NCI-H774 (cell line): ENCODE data around the gene SOCS3.

Experiments
- DNase-seq: peaks from one replicate; lab custom pipeline; 2025; lab: John Stamatoyannopoulos, UW

Gene SOCS3

DNA sequence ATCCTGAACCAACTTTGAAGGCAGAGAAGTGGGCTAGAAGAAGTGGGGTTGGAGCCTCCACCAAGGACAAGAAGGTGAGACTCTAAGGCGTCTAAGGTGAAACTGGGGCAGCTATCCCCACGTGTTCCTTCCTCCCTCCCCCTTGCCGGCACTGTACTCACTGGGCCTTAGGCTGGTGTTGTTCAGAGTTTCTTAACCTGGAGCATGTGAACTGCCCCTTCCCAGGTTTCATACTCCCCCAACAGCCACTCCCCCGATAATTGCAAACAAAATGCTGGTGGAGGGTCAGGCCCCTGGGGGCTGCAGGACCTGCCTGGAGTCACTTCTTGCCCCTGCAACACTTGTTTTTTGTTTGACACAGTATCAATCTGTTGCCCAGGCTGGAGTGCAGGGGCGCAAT, 7.3 kb upstream of the SOCS3 start:
- no peak for DNase-seq

DNA sequence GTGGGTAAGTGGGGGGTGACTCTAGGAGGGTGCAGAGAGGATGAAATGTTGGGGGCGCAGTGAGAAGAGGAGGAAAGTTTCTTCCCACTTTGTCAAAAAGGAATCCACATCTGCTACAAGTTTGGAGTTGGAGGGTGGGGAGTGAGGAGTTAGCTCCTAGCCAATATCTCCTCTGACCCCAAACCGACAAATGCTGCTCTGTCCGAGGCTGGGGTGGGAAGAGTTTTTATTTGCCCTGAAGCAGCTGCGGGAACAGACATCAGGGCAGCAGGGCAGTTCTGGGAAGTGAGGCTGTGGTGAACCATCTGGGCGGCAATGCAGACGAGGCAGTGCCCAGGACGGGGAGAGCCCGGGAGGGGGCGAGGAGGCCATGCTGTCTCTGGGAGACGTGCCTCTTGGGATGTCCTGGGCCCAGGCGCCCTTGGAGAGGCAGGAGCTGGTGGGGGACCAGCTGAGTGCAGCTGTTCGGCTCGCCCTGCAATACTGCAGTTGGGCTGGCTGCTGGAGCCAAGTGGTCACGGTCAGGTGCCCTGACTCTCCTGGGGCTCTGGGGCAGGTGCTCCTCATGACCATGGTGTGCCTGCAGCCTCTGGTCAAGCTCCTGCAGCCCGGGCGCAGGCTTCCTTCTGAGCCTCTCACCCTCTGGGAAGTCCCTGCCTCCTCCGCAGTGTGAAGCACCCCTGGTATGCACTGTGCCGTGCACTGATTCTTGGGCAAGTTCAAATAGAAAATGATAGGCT, 6.4 kb upstream of the SOCS3 start:
- no peak for DNase-seq

DNA sequence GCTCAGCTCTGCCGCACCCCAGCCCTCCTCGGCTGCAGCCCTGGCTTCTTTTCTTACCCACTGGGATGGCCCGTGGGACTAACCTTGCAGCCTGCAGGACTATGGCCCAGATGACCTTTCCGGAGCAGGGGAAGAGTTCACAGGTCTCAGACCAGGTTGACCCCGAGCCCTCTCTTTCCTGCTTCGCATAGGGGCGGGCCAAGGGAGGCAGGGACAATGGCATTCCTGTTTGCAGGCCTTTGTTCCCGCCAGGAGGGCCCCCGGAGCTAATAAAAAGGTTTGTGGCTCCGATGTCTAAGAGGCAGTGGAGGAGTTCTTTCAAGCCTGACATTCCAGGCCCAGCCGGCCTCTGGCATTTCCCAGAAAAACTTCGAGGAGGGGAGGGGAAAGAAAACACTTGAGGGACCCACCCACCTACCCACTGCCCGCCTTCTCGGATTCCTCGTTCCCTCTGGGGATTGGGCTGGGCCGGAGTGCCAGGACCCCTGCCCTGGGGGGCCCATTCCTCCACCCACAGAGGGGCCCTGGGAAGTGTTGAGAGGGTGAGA, 5.8 kb upstream of the SOCS3 start:
- no peak for DNase-seq

DNA sequence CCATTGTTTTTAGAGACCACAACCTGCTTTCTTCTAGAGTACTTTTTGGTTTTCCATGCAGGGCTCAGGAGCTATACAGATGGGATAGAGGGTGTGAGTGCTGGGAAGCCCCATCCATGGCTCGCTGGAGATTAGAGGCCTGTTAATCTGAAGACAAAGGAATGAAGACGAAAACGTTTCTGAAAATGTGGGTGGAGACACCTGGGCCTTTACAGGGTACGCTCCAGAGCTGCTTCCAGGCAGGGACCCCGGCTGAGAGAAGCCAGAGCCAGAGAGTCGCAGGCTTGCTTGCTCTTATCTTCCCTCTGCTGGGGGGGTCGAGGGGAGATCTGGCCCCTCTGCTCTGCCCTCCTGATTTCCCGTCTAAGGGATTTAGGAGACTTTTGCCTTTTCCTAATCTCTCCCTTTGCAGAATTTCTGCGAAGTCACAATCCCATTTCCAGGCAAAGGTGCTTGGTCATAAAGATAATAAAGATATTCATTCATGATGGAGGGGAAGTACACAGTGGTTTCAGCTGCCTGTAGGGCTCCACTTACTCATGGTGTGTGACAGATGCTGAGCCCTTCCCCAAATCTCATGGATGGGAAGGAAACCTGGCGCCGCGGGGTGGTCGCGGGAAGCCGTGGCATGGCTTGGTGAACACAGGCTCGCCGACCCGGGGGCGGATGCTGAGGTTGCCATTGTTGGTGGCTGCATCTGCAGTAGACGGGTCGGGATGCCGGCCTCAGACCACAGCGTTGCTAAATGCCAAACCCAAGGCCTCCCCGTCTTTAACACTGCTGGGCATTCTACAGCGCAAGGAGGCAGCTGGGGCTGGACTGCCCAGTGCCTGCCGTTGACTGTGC, 4.8 kb upstream of the SOCS3 start:
- no peak for DNase-seq

DNA sequence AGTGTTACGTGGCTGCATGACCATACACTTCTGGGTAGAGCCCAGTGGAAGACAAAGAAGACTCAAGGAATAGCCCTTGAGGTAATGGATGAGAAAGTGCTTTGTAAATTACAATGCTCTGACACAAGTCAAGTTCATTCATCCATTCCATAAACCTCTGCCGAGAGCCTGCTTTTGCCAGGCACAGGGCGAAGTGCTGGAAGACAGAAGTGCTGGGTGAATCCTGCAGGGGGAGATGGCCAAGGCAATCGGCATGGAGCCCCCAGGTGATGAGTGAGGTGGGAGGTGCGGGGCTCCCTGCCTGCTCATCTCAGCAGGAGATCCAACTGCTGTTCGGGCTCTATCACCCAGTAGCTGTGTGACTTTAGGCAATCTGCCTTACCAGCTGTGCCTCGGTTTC, 2.8 kb upstream of the SOCS3 start:
- DNase-seq: no peak

DNA sequence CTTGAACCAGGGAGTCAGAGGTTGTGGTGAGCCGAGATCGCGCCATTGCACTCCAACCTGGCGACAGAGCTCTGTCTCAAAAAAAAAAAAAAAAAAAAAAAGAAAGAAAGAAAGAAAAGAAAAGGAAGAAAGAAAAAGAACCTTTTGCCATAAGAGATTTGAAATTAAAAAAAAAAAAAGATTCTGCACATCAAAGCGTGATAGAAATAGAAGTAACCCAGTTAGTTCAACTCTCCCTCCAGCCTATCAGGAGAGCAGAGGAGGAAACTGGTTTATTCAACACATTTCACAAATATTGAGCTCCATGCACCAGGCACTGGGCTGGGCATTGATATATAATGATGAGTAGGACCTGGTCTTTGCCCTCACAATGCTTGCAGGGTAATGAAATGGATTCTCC, 2.4 kb upstream of the SOCS3 start:
- DNase-seq: no peak

DNA sequence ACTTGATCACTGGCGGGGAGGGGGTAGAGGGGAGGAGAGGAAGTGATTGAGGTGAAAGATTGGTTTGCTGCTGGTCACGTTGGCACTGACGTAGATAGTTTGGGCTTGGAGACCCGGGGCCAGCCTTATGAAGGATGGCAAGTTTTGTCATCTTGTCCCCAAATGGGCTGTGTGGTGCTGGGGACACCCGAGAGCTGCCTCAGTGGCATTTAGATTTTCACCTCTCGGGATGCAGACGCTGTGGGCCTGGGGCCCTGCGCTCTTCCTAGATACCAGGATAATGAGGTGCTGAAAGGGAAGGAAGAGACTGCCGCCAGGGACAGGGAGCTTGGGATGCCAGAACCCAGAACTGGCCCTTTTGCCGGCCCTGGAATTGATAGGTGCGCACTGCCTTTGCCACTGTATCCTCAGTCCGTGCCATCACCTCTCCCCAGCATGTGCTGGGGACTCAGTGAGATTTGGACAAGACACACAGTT, 1.4 kb upstream of the SOCS3 start:
- no peak for DNase-seq

DNA sequence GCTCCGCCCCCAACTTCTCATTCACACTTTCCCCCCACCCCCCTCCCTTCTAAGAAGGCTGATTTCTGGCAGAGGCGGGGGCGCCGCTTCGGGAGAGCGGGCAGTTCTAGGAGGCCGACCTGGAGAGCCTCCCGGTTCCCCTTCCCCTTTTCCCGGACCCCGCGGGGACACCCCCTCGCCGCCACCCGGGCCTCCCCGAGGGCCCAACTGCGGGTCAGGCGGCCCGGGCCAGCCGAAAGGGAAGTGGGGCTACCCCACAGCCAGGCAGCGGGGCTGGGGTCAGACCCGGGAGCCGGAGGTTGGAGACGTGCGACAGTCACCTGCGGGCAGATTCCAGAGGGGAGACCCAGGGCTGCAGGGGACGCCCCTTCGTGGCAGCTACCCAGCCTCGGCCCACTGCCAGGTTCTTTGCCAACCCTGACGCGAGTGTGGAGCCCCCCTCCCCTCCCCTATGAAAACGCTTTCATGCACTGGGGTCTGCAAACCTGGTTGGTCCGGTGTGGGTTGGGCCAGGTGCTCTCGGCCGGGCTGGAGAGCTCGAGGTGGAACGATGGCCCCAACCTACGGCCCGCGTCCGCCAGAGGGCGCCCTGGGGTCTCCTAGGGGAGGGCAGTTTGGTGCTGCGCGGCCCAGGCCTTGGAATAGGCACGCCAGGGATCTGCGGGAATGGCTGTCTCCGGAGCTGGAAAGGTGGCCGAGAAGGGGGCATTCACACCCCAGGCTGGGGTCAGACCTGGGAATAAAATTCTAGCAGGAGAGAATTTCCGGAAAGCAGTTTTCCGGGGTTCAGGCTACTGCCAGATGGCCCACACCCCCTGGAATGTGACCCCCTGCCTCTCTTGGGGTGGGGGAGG, 721 bp upstream of the SOCS3 start:
- peak; percentile 93 for DNase-seq

DNA sequence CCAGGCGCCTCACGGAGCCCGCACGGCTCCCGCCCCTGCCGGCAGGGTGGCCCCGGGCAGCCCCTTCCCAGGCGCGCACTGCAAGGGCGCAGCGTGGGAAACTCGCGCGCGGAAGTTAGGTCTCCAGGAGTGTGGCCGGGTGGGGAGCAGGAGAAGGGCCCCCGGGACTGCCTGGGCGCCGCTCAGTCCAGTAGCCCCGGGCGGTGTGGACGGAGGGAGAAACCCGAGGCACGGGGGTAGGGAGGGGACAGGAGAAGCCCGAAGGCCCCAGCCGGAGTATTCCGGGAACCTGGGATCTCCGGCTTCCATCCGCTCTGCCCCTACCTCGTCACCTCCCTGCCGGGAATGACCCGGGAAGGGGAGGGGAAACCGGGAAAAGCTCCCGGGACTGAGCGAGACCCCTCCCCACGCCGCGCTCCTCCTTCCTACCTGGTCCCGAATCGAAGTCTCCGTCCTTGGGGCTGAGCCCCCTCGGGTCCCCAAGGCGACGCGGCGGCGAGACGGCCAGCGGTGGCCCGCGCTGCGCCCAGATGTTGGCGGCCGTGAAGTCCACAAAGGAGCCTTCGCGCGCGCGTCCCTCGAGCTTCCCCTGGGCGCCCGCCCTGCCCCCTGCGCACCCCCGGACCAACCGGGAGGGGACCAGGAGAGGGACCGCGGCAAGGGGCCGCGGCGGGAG, 418 bp downstream of the SOCS3 start:
- DNase-seq: no peak

DNA sequence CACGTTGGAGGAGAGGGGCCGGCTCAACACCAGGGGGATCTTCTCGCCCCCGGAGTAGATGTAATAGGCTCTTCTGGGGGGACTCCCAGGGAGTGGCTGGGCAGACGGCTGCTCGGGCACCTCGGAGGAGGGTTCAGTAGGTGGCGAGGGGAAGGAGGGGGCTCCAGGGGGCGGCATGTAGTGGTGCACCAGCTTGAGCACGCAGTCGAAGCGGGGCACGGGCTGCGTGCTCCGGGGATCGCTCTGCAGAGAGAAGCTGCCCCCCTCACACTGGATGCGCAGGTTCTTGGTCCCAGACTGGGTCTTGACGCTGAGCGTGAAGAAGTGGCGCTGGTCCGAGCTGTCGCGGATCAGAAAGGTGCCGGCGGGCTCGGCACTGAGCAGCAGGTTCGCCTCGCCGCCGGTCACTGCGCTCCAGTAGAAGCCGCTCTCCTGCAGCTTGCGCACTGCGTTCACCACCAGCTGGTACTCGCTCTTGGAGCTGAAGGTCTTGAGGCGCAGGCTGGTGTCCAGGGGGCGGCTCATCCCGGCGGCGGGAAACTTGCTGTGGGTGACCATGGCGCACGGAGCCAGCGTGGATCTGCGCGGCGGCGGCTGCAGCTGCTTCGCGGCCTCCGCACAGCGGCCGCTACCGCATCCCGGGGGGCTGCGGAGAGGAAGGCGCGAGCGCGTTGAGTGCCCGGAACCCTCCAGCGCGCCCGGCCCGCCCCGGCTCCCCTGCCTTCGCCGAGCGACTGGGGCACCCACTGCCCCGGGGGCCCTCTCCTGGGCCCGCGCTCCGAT, 1.1 kb downstream of the SOCS3 start:
- no peak for DNase-seq

DNA sequence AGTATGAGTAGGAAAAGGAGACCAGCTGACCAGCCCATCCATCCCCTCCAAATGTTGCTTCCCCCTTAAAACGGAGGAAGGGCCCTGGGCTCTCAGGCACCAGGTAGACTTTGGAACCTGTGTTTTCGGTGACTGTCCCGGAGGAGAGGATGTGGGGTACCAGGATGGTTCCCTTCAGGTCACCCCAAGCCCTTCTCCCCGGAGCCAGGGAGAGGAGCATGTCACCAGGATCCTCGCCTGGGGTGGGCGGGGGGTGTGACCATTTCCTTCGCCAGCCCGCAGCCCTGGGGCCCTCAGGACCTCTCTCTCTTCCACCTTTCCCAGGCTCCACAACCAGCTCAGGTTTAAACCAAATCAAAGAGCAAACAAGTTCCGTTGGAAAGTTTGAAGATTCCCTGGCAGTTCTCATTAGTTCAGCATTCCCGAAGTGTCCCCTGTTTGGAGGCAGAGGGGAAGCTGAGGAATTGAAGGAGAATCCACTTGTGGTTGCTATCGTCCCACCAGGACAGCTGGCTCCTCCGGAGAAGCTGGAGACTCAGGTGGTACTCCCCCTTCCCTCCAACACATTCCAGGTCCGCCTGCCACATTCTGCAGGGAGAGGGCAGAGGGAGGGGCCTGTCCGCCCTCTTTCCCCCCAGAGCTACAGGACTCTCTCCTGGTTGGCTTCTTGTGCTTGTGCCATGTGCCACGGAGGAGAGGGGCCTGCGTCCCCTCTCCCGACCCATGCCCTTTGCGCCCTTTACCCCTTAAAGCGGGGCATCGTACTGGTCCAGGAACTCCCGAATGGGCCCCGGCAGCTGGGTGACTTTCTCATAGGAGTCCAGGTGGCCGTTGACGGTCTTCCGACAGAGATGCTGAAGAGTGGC, 2.0 kb downstream of the SOCS3 start:
- DNase-seq: no peak

DNA sequence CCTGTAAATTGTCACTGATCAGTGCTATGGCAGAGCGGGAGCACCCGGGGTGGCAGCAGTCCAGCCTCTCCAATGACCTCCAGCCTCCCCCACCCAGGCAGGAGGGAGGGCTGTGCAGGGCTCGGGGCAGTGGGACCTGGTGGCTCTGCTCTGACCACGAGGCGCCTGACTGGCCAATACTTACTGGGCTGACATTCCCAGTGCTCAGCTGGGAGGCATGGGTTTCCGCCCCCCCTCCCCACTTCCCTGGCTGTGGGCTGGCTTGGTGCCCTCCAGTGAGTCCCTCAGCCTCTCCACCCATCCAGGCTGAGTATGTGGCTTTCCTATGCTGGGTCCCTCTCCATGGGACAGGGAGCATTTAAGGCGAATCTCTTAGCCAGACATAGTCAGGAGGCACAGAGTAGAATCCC, 2.7 kb downstream of the SOCS3 start:
- DNase-seq: no peak

DNA sequence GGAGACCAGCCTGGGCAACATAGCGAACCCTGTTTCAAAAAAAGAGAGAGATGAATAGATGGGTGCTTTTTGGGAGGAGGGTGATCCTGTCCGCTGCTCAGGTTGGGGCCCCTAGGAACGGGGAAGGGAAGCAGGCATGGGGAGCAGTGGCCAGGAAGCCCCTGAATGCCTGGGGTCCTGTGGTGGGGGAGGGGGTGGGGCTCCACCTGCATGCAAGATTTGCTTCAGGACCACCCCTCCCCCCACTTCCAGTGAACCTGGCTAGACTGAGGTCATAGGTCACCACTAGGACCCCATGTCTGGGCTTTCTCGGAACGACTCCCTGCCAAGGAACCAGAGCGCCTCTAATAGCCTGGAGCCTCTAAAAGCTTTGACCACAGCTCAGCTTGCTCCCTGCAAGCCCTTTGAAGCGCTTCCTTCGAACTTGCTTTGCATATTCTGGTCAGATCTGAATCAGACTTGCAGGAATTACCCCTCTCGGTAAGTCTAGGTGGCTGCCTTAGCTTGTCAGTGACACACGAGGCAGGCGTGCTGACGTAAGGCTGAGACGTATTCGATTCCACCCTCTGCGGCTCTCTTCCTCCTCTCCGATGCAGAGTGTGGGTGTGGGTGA, 3.7 kb downstream of the SOCS3 start:
- no peak for DNase-seq

DNA sequence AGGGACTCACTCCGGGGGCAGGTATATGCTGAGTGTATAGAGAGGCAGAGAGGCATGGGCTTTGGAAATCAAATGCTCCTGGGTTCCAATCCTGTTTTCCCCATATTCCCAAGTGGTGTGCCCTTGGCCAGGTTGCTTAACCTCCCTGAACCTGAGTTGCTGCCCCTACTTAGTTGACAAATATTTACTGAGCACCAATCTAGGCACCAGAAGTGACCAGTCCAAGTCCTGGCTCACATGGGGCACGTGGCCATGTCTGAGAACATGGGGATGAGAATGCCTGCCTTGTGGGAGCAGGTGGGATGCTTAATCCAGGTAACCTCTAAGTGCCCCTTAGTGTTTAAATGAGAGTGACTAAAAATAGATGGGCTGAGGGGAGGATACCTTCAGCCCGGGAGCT, 4.2 kb downstream of the SOCS3 start:
- DNase-seq: no peak

DNA sequence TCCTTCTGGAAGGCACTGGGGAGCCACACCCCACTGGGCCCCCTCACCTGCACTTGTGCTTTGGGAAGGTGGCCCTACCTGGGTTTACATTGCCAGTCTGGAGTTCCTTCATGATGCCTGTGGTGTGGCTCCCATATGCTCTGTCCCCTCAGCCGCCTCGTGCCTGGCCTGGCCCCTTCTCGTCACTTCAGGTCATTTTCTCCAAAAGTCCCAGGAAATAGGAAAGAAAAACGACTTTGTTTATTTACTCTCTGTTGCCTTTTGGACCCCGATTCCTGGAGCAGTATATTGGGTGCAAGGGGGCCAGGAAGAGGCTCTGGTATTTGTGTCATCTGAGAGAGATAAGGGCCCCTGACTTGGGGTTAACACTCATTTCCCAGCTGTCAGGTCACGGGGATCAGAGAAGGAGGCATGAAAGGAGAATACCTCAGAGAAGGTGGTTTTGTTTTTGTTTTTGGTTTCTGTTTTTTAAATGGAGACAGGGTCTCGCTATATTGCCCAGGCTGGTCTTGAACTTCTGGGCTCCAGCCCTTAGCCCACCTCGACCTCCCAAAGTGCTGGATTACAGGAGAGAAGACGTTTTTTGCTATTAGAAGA, 4.7 kb downstream of the SOCS3 start:
- DNase-seq: no peak

DNA sequence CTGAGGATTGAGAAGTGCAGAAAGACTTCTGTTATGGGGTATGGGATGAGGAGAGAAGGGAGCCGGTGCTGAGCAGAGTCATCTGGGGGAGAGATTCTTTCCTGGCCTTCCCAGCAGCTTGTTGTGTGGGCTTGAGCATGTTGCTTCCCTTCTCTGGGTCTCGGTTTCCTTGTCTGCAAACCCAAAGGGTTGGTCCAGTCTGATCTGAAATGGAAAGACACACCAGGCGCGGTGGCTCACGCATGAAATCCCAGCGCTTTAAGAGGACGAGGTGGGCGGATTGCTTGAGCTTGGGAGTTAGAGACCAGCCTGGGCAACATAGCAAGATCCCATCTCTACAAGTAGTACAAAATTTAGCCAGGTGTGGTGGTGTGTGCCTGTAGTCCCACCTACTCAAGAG, 6.0 kb downstream of the SOCS3 start:
- DNase-seq: no peak

DNA sequence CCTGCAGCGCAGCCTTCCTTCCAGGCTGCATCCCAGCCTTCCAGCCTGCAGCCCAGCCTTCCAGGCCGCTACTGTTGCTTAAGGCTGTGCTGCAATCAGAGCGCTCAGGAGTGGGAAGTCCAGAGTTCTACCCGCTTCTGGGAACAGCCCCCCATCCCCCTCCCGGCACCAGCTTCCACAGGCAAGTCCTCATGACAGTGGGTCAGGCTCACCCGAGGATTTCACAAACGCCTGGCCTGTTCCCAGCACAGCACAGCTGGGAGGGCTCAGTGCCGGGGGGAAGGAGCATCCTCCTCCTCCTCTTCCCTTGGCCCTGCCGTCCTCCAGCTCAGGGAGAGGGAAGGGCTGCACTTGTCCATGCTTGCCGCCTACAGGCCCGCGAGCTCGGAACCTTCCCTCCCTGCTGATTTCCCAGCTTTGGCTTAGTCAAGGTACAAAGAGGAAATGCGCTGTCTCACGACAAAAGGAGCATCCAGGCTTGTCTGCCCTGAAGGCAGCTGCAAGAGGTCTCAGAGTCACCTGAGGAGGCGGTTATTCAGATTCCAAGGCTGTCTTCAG, 8.3 kb downstream of the SOCS3 start:
- no peak for DNase-seq

DNA sequence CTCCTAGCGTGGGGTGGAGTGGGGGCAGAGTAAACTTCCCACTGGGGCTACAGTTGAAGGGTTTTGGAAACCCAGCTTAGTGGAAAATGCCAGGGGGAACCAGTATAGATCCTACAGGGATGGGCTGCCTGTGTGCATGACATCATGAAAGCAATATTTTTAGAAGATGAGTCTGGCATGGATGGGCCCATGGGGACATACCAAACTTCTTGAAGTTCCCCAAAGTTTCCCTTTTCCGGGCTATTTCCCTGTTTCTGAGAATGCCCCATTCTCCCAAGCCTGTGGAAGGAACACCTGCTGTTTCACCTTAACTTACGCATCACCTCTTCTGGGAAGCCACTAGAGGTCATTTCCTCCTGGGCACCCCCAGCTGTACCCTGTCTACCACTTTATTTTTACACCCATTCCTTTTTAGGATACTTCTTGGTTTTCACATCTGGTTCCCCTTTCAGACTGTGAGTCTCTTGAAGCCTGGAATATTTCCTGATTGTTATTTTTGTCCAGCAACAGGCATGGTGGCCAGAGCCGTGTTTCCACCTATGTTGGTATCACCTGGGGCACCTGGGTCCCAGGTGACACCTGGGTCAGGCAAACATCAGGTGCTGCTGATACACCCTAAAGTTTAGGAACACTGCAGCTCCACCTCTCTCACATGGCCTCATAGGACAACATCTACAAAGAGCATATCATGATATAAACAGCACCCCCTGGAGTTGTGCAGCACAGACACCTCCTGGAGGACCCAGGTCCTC, 9.8 kb downstream of the SOCS3 start:
- no peak for DNase-seq
